ENCODE data around the gene ST3GAL3.
A peak's percentile ranks its signal among the peaks of the same experiment; 100 is the strongest.

The ST3GAL3 gene

GRCh38 chr1:43935711-43936427, 228.5 kb downstream of the ST3GAL3 start:
- DNase-seq (ENCODE audit: low read depth, low spot score) = no peak
- peak overlapping the region; percentile 27 for H3K4me3 ChIP-seq (ENCODE audit: low read depth, low read length)

GRCh38 chr1:43936431-43937151, 229.3 kb downstream of the ST3GAL3 start:
- peak overlapping the region; percentile 3; the same call in 1 of the 2 replicates for H3K4me3 ChIP-seq (ENCODE audit: low read depth, low read length)
- TF ChIP-seq CTCF (IDR thresholded peaks at IDR 0.05; ENCODE audit: insufficient read depth, low read length, missing control alignments) = no peak
- CTCF ChIA-PET = interaction anchor here (1.4 to 14.4 kb wide), 10 partner anchors 10 to 230 kb away, joined by 3 to 1004 read pairs (median 24); partner anchors contain the start of genes IPO13 and ST3GAL3
- DNase-seq (ENCODE audit: low read depth, low spot score) = no peak
- POLR2A ChIA-PET = no interaction called here

More at GRCh38 chr1:43935711-43936427, 228.5 kb downstream of the ST3GAL3 start:
- CTCF ChIA-PET = interaction anchor here (1.0 to 14.4 kb wide), 35 partner anchors 11 to 709 kb away, joined by 3 to 1004 read pairs (median 10); partner anchors contain the start of genes IPO13, PTPRF and ST3GAL3
- POLR2A ChIA-PET = no interaction called here
- TF ChIP-seq CTCF (IDR thresholded peaks at IDR 0.05; ENCODE audit: insufficient read depth, low read length, missing control alignments) = no peak

GRCh38 chr1:43937179-43937865, 230.0 kb downstream of the ST3GAL3 start:
- no peak overlapping the region for H3K4me3 ChIP-seq (ENCODE audit: low read depth, low read length)
- ChIA-PET POLR2A (no interaction called here), CTCF (interaction anchor here (1.0 to 14.4 kb wide), 10 partner anchors 9 to 408 kb away, joined by 3 to 1004 read pairs (median 5); partner anchors contain the start of gene IPO13)
- DNase-seq (ENCODE audit: low read depth, low spot score) = no peak
- TF ChIP-seq CTCF (IDR thresholded peaks at IDR 0.05; ENCODE audit: insufficient read depth, low read length, missing control alignments) = no peak

GRCh38 chr1:43938383-43938782, 231.0 kb downstream of the ST3GAL3 start:
- no peak for DNase-seq (ENCODE audit: low read depth, low spot score)
- POLR2A ChIA-PET = no interaction called here
- CTCF ChIA-PET = interaction anchor here (0.6 to 14.4 kb wide), 9 partner anchors 12 to 409 kb away, joined by 3 to 1004 read pairs (median 4); no protein-coding TSS in a partner anchor
- no peak overlapping the region for H3K4me3 ChIP-seq (ENCODE audit: low read depth, low read length)
- no peak for TF ChIP-seq CTCF (IDR thresholded peaks at IDR 0.05; ENCODE audit: insufficient read depth, low read length, missing control alignments)

GRCh38 chr1:43938892-43939587, 231.7 kb downstream of the ST3GAL3 start:
- no peak overlapping the region for H3K4me3 ChIP-seq (ENCODE audit: low read depth, low read length)
- DNase-seq (ENCODE audit: low read depth, low spot score) = no peak
- CTCF ChIA-PET = interaction anchor here (1.3 to 14.4 kb wide), 5 partner anchors 9 to 410 kb away, joined by 4 to 1004 read pairs (median 6); no protein-coding TSS in a partner anchor
- TF ChIP-seq CTCF (IDR thresholded peaks at IDR 0.05; ENCODE audit: insufficient read depth, low read length, missing control alignments) = no peak
- POLR2A ChIA-PET = no interaction called here

Data from AG04449 (cell line).